ENCODE measurements around the gene THRB.
"Not testable (repeated sequence)": the region's sequence is repeated elsewhere in the genome, so short reads cannot be mapped to it uniquely, and the experiment has no call there.

THRB gene

GRCh38 chr3:24129549-24129948 lies 365.1 kb downstream of the THRB start:
- DNase-seq: no peak

DNA sequence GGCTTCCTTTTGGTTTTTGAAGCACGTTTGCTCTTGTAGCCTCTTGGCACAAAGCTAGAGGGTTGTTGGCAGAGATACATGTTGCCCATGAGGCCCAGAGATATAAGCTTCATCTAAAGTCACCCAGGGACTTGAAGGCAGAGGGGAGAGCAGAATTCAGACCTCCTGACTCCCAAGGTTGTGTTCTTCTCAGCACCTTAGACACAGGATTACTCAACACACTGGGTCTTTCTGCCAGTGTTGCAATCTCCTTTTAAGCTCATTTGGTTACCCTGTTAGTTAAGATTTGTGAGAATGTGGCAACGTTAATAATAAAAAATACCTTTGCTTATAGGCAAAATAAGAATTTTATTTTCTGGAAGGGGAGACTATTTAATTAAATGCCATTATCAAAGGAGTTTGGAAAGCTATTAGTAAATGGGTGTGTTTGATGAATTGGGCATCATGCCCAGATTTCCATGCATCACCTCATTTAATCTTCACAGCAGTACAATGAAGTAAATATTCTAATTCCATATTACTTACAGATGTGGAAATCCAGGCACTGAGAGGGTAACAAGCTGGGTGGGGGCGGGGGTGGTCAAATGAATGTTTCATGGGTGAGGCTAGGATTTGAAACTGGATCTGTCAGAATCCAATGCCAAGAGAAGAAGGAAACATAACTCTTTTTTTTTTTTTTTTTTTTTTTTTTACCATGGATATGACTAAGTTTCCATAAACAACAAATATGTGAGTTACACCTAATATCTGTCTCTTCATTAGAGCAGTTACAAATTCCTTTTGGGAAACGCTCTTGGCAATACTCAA lies 366.2 kb downstream of the THRB start:
- no peak for DNase-seq

GRCh38 chr3:24123596-24123995 lies 371.1 kb downstream of the THRB start:
- no peak for DNase-seq

DNA sequence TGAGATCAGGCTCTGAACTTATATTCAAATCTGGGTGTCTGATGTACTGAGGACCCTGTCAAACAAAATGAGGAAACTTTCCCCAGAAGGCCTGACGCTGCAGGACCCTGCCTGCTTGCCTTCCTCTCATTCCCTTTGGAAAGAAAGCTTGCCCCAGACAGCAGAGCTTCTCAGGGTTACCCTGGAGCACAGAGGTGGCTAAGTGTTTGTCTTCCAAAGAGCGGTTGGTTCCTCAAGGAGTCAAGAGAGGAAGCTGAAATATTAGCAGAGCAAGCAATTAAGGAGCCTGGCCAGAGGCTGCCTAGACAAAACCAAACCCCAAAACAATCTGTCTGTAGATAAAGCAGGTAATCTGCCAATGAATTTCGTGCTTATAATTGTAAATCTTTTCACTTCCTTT lies 374.2 kb downstream of the THRB start:
- DNase-seq: no peak

DNA sequence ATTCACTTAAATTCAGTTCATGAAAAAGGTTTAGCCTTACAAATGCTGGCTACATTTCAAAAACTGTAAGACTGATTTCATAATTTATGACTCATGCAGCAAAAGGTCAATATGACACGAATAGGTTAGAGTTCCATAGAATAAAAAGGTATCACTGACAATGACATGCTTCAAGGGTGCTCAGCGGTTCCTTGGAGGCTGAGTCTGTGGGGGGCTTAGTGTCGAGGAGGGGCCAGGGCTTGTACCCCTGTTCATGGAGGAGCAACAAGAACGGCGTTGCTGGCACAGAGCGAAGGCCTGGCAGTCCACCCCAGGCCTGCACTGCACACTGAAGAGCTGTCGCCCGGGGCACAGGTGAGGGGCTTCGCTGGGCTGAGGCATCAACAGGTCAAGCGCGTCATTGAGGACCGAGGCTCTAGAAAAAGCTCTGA lies 375.3 kb downstream of the THRB start:
- no peak for DNase-seq

GRCh38 chr3:24117508-24117907 lies 377.1 kb downstream of the THRB start:
- DNase-seq: no peak

DNA sequence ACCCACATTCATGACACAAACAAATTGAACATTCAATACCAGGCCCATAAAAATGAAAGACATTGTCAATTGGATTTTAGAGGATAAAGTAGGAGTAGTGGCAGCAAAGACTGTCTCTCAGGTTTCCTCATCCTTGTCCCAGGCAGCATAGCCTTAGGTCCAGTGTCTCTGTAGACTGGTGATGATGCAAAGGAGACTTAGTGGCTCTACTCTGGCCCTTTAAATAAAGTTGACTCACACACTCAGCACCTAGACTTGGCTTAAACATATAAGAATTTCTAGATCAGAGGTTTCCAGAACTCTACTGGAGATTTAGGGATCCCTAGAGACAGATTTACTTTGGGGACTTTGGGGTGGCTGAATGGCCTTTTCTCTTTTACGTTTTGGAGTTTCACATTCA lies 382.9 kb downstream of the THRB start:
- DNase-seq: no peak

DNA sequence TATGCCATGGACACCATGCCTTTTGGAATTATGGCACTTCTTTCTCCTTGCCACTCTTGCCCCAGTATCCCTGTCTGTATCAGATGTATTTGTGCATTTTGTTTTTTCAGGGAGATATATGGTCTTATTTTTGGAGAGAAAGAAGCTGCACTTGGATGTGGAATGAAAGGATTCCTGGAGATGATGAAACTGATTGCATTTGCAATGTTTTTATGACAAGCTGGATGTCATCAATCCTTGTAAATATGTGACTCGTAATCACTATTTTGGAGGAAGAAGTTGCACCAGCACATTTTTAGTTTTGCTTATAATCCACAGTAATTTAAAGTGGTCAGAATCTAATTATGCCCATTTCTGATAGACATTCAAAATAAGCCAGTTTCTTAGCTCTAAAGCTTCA lies 384.6 kb downstream of the THRB start:
- DNase-seq: no peak

DNA sequence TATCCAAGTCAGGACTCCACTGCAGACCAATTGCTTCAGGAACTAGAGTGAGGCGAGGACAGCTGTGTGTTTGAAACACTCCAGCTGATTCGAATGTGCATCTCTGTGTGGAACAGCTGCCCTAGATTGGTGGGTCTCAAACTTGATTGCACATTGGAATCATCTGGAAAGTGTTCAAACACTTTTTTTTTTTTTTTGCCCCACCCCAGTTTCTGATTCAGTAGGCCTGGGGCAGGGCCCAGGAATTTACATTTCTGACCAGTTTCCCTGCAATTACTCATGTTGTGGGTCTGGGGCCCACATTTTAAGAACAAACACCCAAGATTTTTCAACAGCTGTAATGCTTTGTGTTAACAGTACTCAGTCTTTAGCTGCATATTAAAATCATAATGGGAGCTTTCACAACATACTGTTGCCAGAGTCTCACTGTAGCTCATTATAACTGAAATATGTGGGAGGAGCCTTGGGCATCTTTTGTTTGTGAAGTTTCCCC lies 392.9 kb downstream of the THRB start:
- DNase-seq: no peak

DNA sequence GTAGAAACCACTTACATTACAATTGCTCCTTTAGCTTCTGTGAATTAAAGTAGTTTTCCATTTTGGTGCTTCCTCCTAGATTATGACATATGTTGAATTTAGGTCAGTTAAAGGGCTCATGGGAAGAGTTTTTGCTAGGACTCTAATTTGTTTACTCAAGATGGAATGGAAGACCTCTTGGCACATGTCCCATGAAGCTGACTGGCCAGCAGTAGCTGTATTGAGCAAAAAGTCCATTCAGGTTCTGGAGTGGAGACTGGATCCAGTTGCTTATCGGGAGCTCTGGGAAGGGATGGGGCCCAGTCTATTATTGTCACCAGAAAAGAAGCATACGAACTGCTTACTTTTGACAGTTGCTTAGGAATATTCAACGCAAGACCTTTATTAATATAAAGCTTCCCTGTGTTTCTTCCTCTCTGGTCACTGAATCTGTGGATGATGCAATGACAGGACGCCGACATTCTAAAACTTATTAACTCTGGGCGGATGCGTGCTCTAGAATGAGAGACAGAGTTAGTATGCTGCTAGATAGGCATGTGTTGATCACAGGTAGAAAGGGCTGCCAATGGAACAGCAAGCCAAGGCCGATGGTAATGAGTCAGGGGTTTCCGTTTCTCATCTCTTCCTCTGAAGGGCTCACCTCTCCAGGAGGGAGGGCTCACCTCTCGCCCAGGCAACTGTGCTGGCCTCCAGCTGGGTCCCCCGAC lies 393.8 kb downstream of the THRB start:
- DNase-seq: no peak

GRCh38 chr3:24096695-24097290 lies 397.9 kb downstream of the THRB start:
- no peak for DNase-seq

- DNase-seq: no peak
These were observed 398.4 kb downstream of the THRB start for GRCh38 chr3:24096271-24096670.

DNA sequence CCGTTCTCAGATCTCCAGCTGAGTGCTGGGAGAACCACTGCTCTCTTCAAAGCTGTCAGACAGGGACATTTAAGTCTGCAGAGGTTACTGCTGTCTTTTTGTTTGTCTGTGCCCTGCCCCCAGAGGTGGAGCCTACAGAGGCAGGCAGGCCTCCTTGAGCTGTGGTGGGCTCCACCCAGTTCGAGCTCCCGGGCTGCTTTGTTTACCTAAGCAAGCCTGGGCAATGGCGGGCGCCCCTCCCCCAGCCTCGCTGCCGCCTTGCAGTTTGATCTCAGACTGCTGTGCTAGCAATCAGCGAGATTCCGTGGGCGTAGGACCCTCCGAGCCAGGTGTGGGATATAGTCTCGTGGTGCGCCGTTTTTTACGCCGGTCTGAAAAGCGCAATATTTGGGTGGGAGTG lies 399.8 kb downstream of the THRB start:
- not testable (repeated sequence) for DNase-seq

- no peak for DNase-seq
These were observed 405.9 kb downstream of the THRB start for GRCh38 chr3:24088782-24089181.

GRCh38 chr3:24087469-24087868 lies 407.2 kb downstream of the THRB start:
- DNase-seq: no peak

- peak; percentile 45 for DNase-seq
These were observed 407.8 kb downstream of the THRB start for GRCh38 chr3:24086617-24087404.

DNA sequence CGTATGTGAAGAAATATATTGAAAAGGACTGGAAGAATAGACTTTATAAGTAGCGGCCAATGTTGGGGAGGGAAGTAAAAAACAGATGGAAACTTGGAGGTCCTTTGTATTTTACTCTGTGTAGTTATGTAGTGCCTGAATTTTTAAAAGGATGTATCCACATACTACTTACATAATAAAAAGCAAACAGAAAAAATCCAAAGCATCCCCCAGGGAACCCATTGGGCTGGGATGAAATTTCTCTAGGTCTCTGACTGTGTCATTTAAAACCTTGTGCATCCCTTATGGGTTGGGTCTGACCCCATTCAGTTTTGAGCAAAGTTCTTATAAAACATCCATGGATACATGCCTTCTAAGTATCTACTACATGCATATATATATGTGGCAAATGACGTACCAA lies 408.4 kb downstream of the THRB start:
- DNase-seq: no peak

DNA sequence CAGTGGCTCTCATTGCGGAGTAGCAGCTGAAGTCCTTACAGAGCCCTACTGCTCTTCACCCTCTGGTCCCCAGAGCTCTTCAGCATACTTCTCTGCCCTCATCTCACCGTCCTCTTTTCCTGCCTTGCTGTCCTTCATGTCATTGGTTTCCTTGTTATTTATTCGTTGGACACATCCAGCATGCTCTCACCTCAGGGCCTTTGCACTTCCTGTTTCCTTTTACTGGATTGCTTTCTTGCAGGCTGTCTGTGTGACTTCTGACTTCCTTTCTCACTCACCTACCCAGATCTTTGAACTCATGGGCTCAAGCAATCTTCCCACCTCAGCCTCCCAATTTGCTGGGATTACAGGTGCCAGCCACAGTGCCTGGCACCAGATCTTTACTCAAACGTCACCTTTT lies 422.5 kb downstream of the THRB start:
- no peak for DNase-seq

- DNase-seq: no peak
These were observed 425.6 kb downstream of the THRB start for GRCh38 chr3:24069045-24069444.

DNA sequence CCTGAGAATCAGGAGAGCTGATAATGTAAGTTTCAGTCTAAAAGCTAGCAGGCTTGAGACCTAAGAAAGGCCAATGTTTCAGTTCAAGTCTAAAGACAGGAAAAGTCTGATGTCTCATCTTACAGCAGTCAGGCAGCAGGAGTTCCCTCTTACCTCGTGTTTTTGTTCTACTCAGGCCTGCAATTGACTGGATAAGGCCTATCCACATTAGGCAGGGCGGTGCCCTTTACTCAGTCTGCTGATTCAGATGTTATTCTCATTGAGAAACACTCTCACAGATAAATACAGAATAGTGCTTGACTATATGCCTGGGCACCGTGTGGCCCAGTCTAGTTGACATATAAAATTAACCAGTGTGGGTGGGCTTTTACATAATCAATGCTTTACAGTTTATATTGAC lies 427.2 kb downstream of the THRB start:
- DNase-seq: no peak
